ENCODE data around the gene GCK.

Gene GCK

DNA sequence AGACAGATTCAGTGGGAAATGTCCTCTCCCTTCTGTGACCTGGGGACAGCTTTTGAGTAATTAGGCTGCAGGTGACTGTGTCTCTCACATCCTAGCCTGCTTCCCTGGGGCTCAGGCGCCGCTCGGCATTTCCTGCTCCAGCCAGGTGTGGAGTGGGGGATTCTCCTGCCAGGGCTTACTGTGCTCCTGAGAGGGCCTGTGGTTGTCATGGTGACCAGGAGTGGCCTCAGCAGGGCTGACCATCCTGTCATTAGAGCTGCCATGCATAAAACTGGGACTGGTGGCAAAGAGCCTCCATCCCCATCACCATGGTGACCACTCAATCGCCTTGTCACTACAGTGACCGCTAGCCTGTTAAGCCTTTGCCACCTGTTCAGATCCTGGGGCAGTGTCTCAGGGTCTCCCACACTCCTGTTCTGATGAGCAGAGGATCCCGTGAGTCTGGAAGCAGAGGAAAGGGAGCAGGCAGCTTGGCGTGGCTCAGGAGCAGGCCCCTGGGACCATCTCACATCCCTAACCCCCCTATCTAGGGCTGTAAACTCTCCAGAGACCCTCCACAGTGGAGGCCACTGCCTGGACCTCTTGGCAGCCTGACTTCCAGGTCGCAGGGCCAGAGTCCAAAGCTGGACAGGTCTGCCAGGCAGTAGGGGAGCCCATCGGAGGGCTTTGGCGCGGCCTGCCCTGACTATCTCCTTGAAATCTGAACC, at the start of gene GCK:
TSS of gene GCK (minus strand) at position 154 of the 707 bp plus-strand sequence. CDS start 486 bp downstream, outside the sequence.
- DNase-seq: peak; percentile 63

DNA sequence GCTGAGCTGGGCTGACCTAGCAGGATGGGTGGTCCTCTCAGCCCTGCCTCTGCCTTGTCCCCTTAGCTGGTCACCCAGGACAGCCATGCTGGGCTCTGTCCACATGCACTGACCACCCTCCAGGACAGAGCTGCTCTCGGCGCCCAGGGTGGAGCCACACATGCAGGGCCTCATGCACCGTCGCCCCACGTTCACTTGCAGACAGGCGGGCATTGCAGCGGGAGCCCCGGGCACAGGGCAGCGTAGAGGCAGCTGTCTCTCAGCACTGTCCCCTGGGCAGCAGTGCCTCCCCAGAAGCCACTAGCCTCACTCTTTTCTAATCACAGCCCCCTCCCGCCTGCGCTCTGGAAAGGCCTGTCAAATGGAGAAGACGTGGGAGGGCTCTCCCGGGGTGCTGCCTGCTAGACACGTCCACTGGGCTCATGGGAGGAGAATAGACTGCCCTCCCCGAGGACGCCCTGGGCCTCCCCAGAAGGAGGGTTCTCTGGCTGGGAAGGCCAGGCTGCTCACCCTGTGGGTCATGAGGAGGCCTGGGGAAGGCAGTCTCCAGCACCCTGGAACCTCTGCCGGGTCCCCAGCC, 49.0 kb upstream of the GCK start:
- DNase-seq: no peak

DNA sequence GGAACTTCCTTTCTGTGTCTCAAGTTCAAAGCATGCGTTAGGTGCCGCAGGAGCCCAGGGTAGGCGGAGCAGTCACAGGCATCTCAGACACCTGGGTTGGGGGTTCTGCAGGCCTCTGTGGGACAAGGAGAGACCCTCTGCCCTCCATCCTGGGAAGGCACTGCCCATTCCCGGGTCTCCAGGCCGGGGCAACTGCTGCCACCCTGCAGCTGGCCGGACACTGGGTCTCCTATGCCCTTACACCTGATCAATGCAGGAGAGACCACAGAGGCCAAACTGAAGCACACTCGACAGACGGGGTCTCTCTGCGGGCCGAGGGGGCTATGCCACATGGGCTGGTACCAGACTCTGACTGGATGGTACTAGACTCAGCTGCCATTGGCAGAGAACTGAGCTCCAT, 48.5 kb upstream of the GCK start:
- no peak for DNase-seq

DNA sequence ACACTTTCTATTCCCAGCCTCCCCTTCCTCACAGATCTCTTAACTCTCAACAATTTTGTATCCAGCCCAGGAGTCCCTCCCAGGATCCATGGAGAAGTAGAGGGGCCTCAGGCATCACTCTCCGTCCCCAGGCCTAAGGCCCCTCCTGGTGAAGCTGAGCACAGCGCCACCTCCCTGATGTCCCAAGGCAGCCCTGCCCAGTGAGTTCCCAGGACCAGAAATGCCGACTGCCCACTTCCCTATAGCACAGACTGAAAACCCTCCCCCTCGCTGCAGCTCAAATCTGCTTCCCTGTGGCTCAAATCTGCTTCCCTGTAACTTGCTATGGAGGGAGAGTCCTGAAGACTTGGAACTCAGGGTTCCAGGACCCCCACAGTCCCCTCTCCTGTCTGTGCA, 47.1 kb upstream of the GCK start:
- no peak for DNase-seq

DNA sequence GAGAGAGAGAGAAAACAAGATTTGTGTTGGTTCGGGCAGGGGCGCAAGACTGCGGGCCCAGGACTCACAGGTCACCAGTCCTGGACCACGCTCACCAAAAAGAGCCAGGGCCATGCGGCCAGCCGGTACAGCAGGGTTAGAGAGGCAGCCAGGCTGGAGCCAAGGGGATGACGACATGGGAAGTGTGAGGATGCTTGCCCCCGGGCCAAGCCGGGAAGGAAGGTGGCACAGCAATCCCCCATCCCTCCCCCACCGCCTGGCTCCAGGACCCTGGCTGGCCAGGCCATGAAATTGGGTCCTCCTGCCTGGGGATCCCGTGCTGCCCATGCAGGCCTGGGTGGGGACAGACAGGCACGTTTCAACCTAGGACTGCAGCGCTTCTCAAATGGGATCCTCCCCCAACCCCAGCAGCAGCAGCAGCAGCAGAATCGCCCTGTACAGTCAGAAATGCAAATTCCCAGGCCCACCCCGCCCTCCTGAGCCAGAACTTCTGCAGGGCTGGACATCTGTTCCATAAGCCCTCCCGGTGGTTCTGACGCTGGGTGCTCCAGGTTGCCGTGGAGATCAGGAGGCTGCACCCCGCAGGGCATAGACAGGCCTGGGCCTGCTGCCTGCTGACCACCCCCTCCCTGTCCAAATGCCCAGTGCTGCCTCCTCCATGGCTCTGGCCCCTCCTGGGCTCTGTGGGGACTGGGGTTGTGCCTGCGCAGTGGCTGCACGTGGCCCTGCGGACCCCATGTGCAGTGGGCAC, 46.5 kb upstream of the GCK start:
- no peak for DNase-seq

DNA sequence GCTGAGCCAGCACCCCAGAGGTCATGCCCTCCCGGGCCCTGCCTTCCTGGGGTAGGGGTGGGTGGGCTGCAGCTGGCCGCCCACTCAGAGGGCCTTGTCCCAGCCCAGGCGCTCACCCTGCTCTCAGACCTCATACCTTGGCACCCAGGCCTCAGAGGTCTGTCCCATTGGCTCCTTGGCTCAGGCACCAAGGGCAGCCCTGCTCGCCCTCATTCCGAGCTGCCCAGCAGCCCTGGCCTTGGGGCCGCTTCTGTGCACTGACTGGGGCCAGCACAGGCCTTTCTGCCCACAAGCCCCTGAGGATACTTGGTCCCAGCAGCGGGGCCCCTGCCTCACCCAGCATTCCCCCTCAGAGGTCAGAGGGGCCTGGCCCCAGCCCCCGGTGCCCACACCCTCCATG, 45.8 kb upstream of the GCK start:
- DNase-seq: no peak

DNA sequence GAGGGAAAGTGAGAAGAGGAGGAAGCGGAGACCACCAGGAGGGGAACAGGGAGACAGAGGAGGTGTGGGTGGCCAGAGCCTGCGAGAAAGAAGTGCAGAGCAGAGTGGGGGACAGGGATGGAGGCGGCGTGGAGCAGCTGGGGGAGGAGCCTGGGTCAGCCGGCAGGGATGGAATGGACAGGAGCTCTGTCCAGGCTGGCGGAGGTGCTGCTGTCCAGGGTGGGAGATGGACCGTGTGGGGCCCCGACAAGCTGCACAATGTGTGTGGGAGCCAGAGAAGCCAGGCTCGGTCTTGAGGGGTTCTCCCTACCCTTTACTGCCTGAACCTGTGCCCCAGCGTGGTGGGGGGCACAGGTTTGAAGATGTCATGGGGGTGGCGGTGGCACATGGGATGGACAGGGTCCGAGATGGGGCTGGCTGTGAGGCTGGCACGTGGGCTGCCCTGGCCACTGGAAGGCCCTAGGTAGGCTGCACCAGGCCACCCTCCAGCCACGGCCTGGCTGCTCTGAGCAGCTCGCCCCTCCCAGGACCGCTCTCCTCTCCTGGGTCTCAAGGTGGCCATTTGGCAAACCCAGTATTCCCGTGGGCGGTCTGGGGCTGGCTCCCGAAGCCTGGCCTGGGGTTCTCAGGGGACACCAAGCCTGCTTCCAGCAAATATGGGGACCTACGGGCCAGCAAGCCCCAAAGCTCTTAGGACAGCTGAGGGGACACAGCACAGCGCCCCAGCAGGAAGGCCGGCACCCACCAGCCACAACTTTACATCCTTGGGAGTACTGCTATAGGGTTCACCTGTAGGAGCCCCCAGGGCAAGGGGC, 43.9 kb upstream of the GCK start:
- no peak for DNase-seq

DNA sequence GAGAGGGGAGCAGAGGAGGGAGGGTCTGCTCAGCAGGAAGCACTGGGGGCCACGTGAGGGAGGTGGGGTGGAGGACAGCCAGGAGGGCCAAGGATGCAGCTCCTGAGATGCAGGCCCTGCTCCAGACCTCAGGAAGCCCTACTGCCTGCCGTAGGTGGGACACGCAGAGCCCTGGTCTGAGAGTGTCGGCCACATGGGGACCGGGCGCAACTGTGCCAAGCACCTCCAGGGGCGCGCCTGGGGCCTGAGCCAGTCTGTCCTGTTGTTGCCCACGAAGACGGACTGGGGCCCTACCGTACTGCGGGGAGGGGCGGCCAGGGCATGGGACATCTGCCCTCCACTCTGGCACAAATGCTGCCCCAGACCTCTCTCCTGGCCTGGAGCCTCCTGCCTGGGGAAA, 43.2 kb upstream of the GCK start:
- DNase-seq: no peak

DNA sequence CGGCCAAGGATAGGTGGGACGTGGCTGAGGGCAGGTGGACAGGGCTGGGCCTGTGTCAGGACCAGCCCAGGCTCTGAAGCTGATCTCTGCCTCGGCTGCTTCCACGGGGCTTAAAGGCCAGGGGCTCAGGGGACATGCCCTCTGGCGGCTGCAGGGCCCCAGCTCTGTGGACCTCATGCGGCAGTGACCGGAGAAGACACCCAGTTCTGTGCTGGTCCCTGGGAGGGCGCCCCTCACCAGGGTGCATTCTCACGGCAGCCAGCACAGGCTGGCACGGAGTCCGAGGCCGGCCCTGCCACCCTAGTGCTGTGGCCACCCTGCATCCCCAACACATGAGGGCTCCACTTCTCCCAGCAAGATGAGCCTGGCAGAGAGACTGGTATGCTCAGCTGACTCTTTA, 41.8 kb upstream of the GCK start:
- DNase-seq: no peak

DNA sequence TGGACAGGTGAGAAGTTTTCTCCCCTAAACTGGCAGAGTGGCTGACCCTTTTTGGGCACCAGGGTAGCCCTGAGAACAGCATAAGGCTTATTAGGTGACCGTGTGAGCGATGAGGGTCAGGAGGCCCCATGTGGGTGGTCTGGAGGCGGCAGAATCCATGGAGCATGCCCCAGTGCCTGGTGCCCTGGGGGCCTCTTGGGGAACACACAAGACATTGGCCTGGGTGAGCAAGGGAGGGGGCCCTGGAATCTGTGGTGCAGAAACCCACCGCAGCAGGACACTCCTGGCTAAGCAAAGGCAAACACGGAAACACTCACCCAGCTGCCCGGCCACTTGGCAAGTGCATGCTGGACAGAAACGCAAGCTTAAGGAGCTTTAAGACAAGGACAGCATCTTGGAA, 41.0 kb upstream of the GCK start:
- no peak for DNase-seq

DNA sequence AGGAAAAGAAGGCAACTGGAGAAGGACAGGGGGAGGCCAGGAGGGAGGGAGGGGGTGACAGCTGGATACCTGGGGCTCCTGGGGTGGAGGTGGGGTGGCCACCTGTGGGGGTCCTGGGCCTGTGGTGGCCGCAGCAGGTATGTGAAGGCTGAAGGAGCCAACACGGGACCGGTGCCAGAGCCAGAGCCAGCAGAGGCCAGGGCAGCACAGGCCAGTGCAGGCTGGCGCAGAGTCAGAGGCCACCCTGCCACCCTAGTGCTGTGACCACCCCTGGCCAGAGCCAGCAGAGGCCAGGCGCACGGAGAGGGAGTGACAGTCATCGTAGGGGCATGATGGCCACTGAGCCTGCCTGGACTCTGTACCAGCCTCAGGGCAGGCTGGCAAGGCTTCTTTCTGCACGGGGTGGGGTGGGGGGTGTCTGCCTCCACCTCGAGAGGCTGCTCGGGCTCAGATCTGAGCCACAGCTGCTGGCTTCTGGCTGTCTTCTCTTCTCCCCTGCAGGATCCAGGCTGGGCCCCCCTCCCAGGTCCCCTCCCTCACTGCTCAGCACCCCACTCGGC, 40.4 kb upstream of the GCK start:
- DNase-seq: no peak

DNA sequence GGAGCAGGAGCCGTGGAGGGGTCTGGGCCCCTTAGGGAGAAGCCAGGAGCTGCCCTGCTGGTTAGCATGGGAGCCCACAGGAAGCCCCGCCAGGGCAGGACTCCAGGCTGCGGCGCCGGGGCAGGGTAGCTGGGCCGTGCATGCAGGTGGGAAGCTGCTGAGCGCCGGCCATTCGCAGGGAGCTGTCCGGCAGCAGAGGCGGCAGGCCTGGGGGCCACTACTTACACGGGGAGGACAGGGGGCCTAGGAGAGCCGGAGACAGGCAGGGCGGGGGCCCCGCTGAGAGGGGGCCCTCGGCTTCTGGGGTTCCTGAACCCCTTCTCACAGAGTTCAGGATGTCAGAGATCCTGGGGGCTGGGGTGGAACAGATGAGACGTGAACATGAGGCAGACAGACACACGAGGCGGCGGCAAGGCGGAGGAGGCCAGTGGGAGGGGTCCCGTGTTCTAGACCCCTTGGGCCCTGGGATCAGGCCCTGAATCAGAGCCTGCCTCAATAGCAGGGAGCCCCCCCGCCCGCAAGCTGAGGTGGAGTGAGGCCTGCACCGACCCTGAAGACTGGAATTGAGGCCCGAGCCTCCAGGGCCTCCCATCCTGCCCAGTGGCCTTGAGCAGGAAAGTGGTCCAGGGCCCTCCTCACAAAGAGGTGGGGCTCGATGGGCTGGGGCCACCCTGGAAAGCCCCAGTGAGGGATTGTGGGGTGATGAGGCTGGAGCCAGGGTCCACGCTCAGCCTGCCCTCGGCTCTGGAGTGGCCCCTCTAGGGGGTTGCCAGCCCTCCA, 39.5 kb upstream of the GCK start:
- DNase-seq: no peak

DNA sequence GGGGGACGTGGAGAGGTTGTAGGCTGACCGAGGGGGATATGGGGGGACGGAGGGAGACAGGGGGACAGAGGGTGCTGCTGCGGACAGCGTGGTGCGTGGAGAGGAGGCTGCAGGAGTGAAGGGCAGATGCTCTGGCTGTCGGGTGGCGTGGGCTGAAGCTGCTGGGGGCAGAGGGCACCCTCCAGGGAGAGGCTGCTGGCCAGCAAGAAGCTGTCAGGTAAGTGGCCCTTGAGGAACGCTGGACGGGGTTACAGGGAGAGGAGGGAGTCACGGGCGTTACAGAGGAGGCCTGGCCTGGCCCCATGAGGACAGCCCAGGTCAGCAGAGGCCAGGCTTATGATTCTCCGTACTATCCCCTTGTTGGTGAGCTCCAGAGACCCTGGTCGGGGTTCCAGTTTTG, 38.7 kb upstream of the GCK start:
- DNase-seq: no peak

DNA sequence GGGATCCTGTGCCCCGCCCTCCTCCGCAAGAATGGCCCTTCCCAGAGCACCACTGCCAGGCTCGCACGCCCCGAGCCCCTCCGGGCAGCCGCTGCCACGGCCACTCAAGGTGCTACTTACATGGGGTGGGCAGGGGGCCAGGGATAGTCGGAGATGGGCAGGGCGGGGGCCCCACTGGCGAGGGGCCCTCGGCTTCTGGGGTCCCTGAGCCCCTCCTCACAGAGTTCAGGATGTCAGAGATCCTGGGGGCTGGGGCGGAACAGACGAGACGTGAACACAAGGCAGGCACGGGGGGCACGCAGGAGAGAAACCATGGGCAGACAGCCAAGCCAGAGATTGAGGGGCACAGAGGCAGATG, 37.1 kb upstream of the GCK start:
- DNase-seq: no peak

DNA sequence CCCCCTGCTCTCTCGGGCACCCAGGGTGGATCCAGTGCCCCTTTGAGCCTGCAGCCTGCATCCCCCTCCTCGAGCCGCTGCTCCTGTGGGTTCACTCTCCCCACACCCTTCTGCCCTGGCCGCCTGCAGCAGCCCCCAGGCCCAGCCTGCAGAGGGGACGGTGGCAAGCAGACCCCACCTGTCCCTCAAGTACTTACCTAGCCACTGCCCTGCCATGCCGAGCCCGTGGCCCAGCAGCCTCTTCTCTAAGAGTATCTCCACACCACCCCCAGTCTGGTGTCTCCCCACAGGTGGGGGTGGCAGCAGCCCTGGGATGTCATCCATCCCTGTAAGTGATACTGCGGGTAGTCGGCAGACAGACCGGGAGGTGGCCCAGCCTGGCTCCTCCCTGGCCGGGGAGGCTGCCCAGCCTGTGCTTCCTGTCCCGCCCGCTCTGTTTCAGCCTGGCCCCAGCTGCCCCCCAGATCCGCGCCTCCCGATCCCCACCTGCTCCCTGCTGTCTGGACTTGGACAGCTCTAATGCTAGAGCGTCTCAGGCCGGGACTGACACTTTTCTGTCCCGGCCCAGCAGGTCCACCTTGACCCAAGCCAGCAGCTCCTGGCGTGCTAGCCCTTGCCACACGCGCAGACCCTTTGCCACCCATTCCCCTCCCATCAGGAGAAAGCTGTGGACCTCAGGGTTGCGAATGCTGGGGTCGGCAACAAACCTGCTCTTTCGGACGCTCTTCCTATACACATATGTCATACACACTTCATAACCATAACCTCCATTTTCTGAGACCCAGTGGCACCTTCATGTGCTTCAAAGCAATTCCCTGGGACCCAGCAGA, 36.5 kb upstream of the GCK start:
- no peak for DNase-seq

DNA sequence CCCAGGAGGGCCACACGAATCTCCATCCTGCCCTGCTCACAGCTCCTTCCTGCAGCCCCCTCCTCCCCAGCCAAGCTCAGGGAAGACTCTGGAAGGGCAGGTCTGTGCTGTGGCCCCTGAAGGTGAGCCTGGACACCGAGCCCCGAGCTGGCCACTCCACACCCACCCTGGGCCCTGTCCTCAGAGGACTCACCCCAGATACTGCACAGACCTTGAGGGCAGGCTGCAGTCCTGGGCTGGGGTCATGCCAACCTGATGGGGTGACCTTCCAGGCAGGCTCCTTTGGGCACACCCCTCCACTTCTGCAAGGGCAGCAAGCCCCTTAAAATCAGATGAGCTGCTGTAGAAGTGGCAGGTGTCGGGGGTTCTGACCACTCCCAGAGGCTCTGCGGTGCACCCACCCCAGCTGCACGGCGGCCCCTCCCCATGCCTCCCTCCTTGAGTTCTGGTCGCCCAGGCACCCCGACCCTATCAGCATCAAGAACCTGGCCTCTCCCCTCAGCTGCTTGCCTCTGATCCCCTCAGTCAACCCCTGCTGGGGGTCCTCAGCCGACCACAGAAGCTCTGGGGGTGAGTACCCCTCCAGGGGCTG, 35.8 kb upstream of the GCK start:
- no peak for DNase-seq

DNA sequence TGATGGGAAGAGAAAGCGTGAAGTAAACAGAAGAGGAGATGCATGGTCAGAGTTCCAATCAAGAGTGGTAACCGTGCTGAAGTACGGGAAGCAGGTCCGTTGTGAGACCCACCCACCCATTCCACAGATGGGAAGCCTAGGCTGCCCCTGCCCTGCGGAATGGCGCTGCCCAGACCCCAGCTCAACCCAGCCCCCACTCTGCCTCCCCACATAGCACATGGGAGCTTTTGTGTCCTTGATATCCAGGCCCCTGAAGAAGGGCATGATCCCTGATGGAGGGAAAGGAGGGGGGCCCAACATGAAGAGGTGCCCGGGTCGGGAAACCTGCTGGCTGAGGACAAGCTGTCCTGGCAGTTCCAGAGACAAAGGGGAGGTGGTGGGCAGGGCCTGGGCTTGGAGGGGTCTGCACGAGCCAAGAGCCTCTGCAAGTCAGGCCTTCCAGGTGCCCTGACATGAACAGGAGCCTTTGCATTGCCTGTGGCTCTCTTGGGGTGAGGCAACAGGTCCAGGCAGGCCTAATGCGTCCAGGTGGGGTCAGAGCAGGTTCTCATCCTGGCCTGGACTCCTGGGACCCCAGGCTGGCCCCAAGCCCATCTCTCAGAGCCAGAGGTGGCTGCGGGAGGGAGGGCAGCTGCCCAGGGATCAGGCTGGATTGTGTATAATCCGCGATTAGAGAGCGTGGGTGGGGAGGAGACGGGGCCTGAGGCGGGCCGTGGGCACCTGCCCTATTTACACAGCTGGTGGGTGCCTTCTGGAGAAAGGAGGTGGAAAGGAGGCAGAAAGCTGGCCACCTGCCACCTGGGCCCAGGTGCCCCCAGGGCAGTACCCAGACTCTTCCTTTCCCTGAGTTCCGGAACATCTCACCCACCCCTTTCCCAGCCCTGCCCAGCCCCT, 35.1 kb upstream of the GCK start:
- DNase-seq: no peak

DNA sequence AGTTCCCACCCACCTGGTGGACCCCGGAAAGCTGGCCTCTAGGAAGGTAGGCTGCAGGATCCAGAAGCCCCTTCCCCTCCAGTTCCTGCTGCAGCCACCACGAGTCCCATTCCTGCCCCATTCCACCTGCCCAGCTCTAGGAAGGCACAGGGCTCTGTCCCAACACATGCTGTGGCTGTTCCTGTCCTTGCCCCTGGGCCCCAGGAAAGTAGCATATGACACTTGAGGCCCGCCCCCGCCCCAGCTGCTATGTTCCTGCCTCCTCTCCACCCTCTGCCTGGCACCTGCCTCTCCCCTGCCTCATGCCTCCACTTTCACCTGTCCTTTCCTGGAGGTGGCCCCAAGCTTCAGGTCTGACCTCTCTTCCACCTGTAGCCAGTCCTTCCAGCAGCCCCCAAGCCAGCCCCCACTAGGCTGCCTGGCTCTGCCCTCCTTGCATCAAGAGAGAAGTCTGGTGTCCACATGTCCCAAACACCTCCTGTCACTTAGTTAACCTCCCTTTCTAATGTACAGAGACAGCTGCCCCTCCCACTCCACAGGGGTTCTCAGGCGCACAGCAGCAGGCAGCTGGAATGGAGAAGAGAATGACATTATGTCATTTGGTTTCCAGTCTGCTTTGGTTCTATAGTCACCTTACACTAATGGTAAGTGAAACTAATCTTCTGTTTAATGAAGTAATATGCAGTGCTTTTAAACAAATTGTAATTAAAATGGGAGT, 34.3 kb upstream of the GCK start:
- DNase-seq: no peak

DNA sequence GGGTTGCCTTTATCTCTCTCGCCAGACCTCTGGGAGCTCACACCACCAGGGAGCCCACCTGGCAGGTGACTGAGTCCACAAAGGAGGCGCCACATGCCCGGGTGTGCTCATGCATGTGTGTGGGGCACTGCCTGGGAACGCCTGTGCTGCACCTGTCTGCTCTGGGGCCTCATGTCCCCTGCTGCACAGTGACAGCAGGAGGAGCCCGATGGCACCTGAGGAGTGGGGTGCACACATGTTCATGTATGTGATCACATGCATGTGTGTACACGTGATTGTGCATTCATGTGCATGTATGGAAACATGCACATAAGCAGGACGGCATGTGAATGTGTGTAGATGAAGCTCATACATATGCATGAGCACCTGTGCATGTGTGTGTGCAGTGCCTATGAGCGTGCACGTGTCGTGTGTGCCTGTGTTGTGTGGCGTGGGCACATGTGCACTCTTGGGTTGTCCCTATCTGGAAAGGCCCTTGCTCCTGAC, 33.6 kb upstream of the GCK start:
- DNase-seq: no peak

Data from NCI-H187 treated with DMSO at 0.1 percent for 48 hours (cell line).